H1 (cell line): ENCODE results near the gene WDR45B. TPM values are rescaled to one million over a fixed set of nuclear protein-coding genes. Genes with fewer than 3 reads are reported as not detected.

Experiments used
- CTCF ChIA-PET: fragments of 300-600 bp; sonication (Branson Sonifier 250); formaldehyde crosslinking; loops from one replicate; lab custom pipeline; 2021; ENCODE audit not compliant: partially characterized antibody; lab: Charles Lee
- POLR2A ChIA-PET: fragments of 300-600 bp; sonication (Branson Sonifier 250); formaldehyde crosslinking; loops from one replicate; lab custom pipeline; 2021; ENCODE audit warnings: inconsistent platforms; ENCODE audit not compliant: partially characterized antibody; lab: Charles Lee
- DNase-seq, 2 experiments: peaks; one replicate each; pipeline versions ENCODE4 v3.0.0 to v3.0.0-alpha.2; 2010 to 2022; ENCODE audit warnings: low spot score in 2 of 2, low read depth in 1 of 2, mixed read lengths in 1 of 2
- FAIRE-seq: peaks from 2 replicates; lab custom pipeline; 2011; peaks lifted over from hg19 to GRCh38; lab: Jason Lieb, UNC
- H2AFZ ChIP-seq: 2 replicates; pipeline ENCODE4 v1.8.1; 2012; ENCODE audit warnings: low read length, inconsistent platforms
- H2AK5ac ChIP-seq: 2 replicates; pipeline ENCODE4 v1.6.1; 2013; ENCODE audit warnings: low read depth, low read length
- H2BK120ac ChIP-seq: replicated peaks from 2 replicates; pipeline ENCODE3; 2013; ENCODE audit warnings: low read depth, low read length, inconsistent platforms
- H2BK12ac ChIP-seq: 2 replicates; pipeline ENCODE4 v1.6.1; 2013; ENCODE audit warnings: low read depth, low read length
- H2BK15ac ChIP-seq: 2 replicates; pipeline ENCODE4 v1.6.1; 2013; ENCODE audit warnings: low read length
- H2BK20ac ChIP-seq: 2 replicates; pipeline ENCODE4 v1.6.1; 2013; ENCODE audit warnings: low read length
- H2BK5ac ChIP-seq: 2 replicates; pipeline ENCODE4 v1.6.1; 2013; ENCODE audit warnings: low read depth, low read length
- H3K14ac ChIP-seq: 2 replicates; pipeline ENCODE4 v1.6.1; 2013; ENCODE audit warnings: inconsistent platforms; ENCODE audit not compliant: insufficient read length
- H3K18ac ChIP-seq: 2 replicates; pipeline ENCODE4 v1.6.1; 2013; ENCODE audit warnings: low read length; ENCODE audit errors: extremely low read depth
- H3K23ac ChIP-seq: 2 replicates; pipeline ENCODE4 v1.6.1; 2013; ENCODE audit warnings: inconsistent platforms; ENCODE audit not compliant: insufficient read length
- H3K23me2 ChIP-seq: 2 replicates; pipeline ENCODE4 v1.6.1; 2013; ENCODE audit warnings: low read depth, low read length
- H3K27ac ChIP-seq: 2 replicates; pipeline ENCODE4 v1.6.1; 2011; ENCODE audit warnings: low read depth, low read length, inconsistent platforms
- H3K27me3 ChIP-seq, 4 experiments: replicated peaks in 1 of 4; 1 replicate in 1 of 4; 2 replicates in 3 of 4; pipeline versions ENCODE4 v1.6.1 to v1.8.1; 2011 to 2013; ENCODE audit warnings: low read length in 3 of 4, mild to moderate bottlenecking in 3 of 4, inconsistent platforms in 2 of 4, mixed read lengths in 2 of 4, moderate library complexity in 1 of 4; ENCODE audit not compliant: control insufficient read depth in 3 of 4, insufficient read depth in 3 of 4; ENCODE audit errors: extremely low read depth in 1 of 4
- H3K36me3 ChIP-seq, 4 experiments: 2 replicates each; pipeline versions ENCODE4 v1.6.1 to v1.8.1; 2011 to 2013; ENCODE audit warnings: mild to moderate bottlenecking in 4 of 4, low read length in 3 of 4, moderate library complexity in 2 of 4, control low read depth in 1 of 4, inconsistent platforms in 1 of 4; ENCODE audit not compliant: insufficient read depth in 4 of 4, control insufficient read depth in 2 of 4
- H3K4ac ChIP-seq: replicated peaks from 2 replicates; pipeline ENCODE3; 2013; ENCODE audit warnings: low read length, low read depth, mixed read lengths, inconsistent platforms; ENCODE audit not compliant: insufficient read length
- H3K4me1 ChIP-seq, 4 experiments: replicated peaks in 1 of 4; 1 replicate in 1 of 4; 2 replicates in 3 of 4; pipeline versions ENCODE4 v1.6.1 to v1.8.1; 2011 to 2013; ENCODE audit warnings: low read length in 3 of 4, inconsistent platforms in 2 of 4, mixed read lengths in 1 of 4; ENCODE audit not compliant: insufficient read depth in 4 of 4, control insufficient read depth in 3 of 4
- H3K4me2 ChIP-seq, 2 experiments: 2 replicates each; pipeline versions ENCODE4 v1.6.1 to v1.8.1; 2011 to 2013; ENCODE audit warnings: low read depth in 2 of 2, low read length in 2 of 2, control low read depth in 1 of 2, inconsistent platforms in 1 of 2, mild to moderate bottlenecking in 1 of 2; ENCODE audit not compliant: insufficient read depth in 1 of 2
- H3K4me3 ChIP-seq, 4 experiments: fragments of 200-600, 300-600 bp in 1 of 4; sonication (generic), shearing (Covaris generic), sonication (Bioruptor Twin) in 1 of 4; 2 replicates each; pipeline versions ENCODE4 v1.5.1 to v1.8.1; 2011 to 2016; ENCODE audit warnings: low read length in 4 of 4, low read depth in 3 of 4, control low read depth in 2 of 4, inconsistent platforms in 2 of 4, mild to moderate bottlenecking in 2 of 4, mixed read lengths in 1 of 4, moderate library complexity in 1 of 4; ENCODE audit not compliant: insufficient read depth in 2 of 4; ENCODE audit errors: extremely low read depth in 1 of 4
- H3K56ac ChIP-seq: replicated peaks from 2 replicates; pipeline ENCODE3; 2013; ENCODE audit warnings: low read depth, mild to moderate bottlenecking, mixed read lengths, low read length, inconsistent platforms; ENCODE audit not compliant: insufficient read length
- H3K79me1 ChIP-seq: 2 replicates; pipeline ENCODE4 v1.6.1; 2013; ENCODE audit warnings: low read depth, low read length, control low read depth
- H3K79me2 ChIP-seq, 2 experiments: 2 replicates each; pipeline versions ENCODE4 v1.6.1 to v1.8.1; 2012 to 2013; ENCODE audit warnings: low read length in 2 of 2, mild to moderate bottlenecking in 2 of 2, inconsistent platforms in 1 of 2; ENCODE audit not compliant: insufficient read depth in 2 of 2, control insufficient read depth in 1 of 2
- H3K9ac ChIP-seq, 4 experiments: replicated peaks in 1 of 4; 1 replicate in 1 of 4; 2 replicates in 3 of 4; pipeline versions ENCODE4 v1.6.1 to v1.8.1; 2011 to 2013; ENCODE audit warnings: low read depth in 3 of 4, low read length in 3 of 4, control low read depth in 2 of 4, mild to moderate bottlenecking in 2 of 4, moderate library complexity in 2 of 4, inconsistent platforms in 1 of 4; ENCODE audit errors: extremely low read depth in 1 of 4
- H3K9me3 ChIP-seq, 2 experiments: 2 replicates each; pipeline versions ENCODE4 v1.6.1 to v1.8.1; 2012 to 2013; ENCODE audit warnings: mild to moderate bottlenecking in 2 of 2, moderate library complexity in 2 of 2, control low read depth in 1 of 2, inconsistent platforms in 1 of 2, low read depth in 1 of 2, low read length in 1 of 2, mixed read lengths in 1 of 2; ENCODE audit not compliant: insufficient read depth in 2 of 2
- H4K20me1 ChIP-seq, 2 experiments: replicated peaks in 1 of 2; 2 replicates each; pipeline versions ENCODE3 to v1.8.1; 2011 to 2013; ENCODE audit warnings: inconsistent platforms in 2 of 2, low read length in 2 of 2, mild to moderate bottlenecking in 1 of 2; ENCODE audit not compliant: insufficient read depth in 2 of 2, control insufficient read depth in 1 of 2
- H4K5ac ChIP-seq: 2 replicates; pipeline ENCODE4 v1.6.1; 2013; ENCODE audit warnings: low read length, low read depth, mixed read lengths, inconsistent platforms; ENCODE audit not compliant: insufficient read length
- H4K8ac ChIP-seq: 2 replicates; pipeline ENCODE4 v1.8.0; 2013; ENCODE audit warnings: mild to moderate bottlenecking, moderate library complexity, low read length, inconsistent platforms; ENCODE audit not compliant: insufficient read depth; ENCODE audit errors: extremely low read depth
- H4K91ac ChIP-seq: replicated peaks from 2 replicates; pipeline ENCODE3; 2013; ENCODE audit warnings: low read length, mixed read lengths, inconsistent platforms; ENCODE audit not compliant: insufficient read length
- ATF3 ChIP-seq: IDR thresholded peaks from 2 replicates; pipeline ENCODE4 v1.6.1; 2011; ENCODE audit warnings: low read depth, mild to moderate bottlenecking, low read length; ENCODE audit not compliant: insufficient read depth
- BRCA1 ChIP-seq: IDR thresholded peaks from 2 replicates; pipeline ENCODE4 v1.6.1; 2012; ENCODE audit warnings: low read depth, low read length, improper control_type of control experiment
- CBX5 ChIP-seq: fragments of 300-800, 300-1000 bp; sonication (generic); IDR thresholded peaks from 2 replicates; pipeline ENCODE4 v1.7.1; 2016; ENCODE audit warnings: antibody characterized with exemption, low read length, low read depth
- CHD2 ChIP-seq: IDR thresholded peaks from 2 replicates; pipeline ENCODE4 v1.6.1; 2012; ENCODE audit warnings: low read length, improper control_type of control experiment
- E2F6 ChIP-seq: IDR thresholded peaks from 2 replicates; pipeline ENCODE4 v1.6.1; 2012; ENCODE audit warnings: inconsistent platforms
- EP300 ChIP-seq, 2 experiments: IDR thresholded peaks; 1 replicate in 1 of 2; 2 replicates in 1 of 2; pipeline ENCODE4 v1.6.1; 2011 to 2012; ENCODE audit warnings: low read depth in 2 of 2, low read length in 2 of 2, mild to moderate bottlenecking in 2 of 2, borderline replicate concordance in 1 of 2, inconsistent platforms in 1 of 2, moderate library complexity in 1 of 2
- KDM1A ChIP-seq: fragments of 200-600, 300-600 bp; sonication (generic); IDR thresholded peaks from 2 replicates; pipeline ENCODE4 v1.7.1; 2016; ENCODE audit warnings: mild to moderate bottlenecking, low read length, borderline replicate concordance
- KDM5A ChIP-seq: fragments of 200-600 bp; IDR thresholded peaks from 2 replicates; pipeline ENCODE4 v1.7.1; 2012; ENCODE audit warnings: mild to moderate bottlenecking, low read length, inconsistent platforms, mixed read lengths
- RNF2 ChIP-seq: fragments of 200-900, 300-1000 bp; sonication (generic); IDR thresholded peaks from 2 replicates; pipeline ENCODE4 v1.7.1; 2016; ENCODE audit warnings: borderline replicate concordance, low read depth, mild to moderate bottlenecking, antibody characterized with exemption, low read length; ENCODE audit not compliant: poor library complexity, severe bottlenecking; ENCODE audit errors: missing control alignments
- RXRA ChIP-seq: IDR thresholded peaks from 2 replicates; pipeline ENCODE4 v1.6.1; 2011; ENCODE audit warnings: low read depth, mild to moderate bottlenecking, low read length, moderate library complexity; ENCODE audit not compliant: insufficient read depth
- SIRT6 ChIP-seq: IDR thresholded peaks from one replicate; pipeline ENCODE4 v1.7.1; 2012; ENCODE audit warnings: low read length, inconsistent platforms
- SP1 ChIP-seq: IDR thresholded peaks from 2 replicates; pipeline ENCODE4 v1.6.1; 2011; ENCODE audit warnings: low read depth, low read length
- SP2 ChIP-seq: IDR thresholded peaks from 2 replicates; pipeline ENCODE4 v1.6.1; 2012; ENCODE audit warnings: mild to moderate bottlenecking, low read length, inconsistent platforms
- WGBS, 2 experiments: shearing (Covaris generic) in 1 of 2; methylation state at CpG; one replicate each; pipeline versions ENCODE4 v1.1.6 to v1.1.7; 2013 to 2015; ENCODE audit warnings: low lambda C conversion rate in 2 of 2, mixed read lengths in 2 of 2, inconsistent platforms in 1 of 2, low coverage in 1 of 2, missing lambda C conversion rate in 1 of 2; ENCODE audit not compliant: insufficient replicate concordance in 2 of 2, insufficient coverage in 1 of 2, insufficient read length in 1 of 2; ENCODE audit errors: extremely low coverage in 1 of 2, missing lambda C conversion rate in 1 of 2; 5-methylcytosine and 5-hydroxymethylcytosine counted together
- polyA plus RNA-seq, 7 experiments: library from polyadenylated mRNA; depleted of rRNA in 3 of 7; stranded (reverse) in 5 of 7; unstranded in 2 of 7; fragments of >200 nt in 5 of 7; fragments of 200-250 nt in 2 of 7; gene quantifications; 1 replicate in 5 of 7; 2 replicates in 1 of 7; 4 replicates in 1 of 7; pipeline versions ENCODE4 v1.2.1 to v1.2.3, GENCODE V29; 2011 to 2013; ENCODE audit warnings: missing spikeins in 2 of 7, mixed read lengths in 2 of 7
- total RNA-seq: library from RNA; stranded (reverse); fragmentation: NEBNext Ultra II Directional; extraction: Animal tissue kit (Norgen Biotek cat#: 25700); gene quantifications from 2 replicates; pipeline ENCODE4 v1.2.1, GENCODE V29; 2021

Gene WDR45B
- total and polyA plus RNA-seq, 2 of the 8 experiments (the other 6 are each of a cell fraction or from before 2014, with no cell fraction given), result 82.0 to 100 TPM

GRCh38 chr17:82619211-82619610 lies 29.0 kb downstream of the WDR45B start:
- no peak overlapping the region for H3K23ac ChIP-seq
- no peak overlapping the region for H2BK12ac ChIP-seq
- FAIRE-seq (no peak), DNase-seq (no peak)
- H3K23me2 ChIP-seq, result no peaks in the 10 kb centered on the region
- no peak overlapping the region for H3K14ac ChIP-seq
- peaks cover 4 to 7% of the 10 kb centered on the region in 2 experiments for H4K20me1 ChIP-seq
- H3K4me1 ChIP-seq, result no peaks in the 10 kb centered on the region
- no peak overlapping the region for H3K4me2 ChIP-seq
- H3K79me2 ChIP-seq, result no peaks in the 10 kb centered on the region
- H2AFZ ChIP-seq, result no peak overlapping the region
- WGBS, 2 experiments, result 93% methylated on average over 7 of the region's 7 CpGs; no CpG with 5 or more reads in 1 of the 2 experiments
- no peak overlapping the region for H2AK5ac ChIP-seq
- peaks cover 14 to 66% (median 42%) of the 10 kb centered on the region in 4 experiments for H3K36me3 ChIP-seq
- H2BK5ac ChIP-seq, result no peak overlapping the region
- no peak overlapping the region for H4K91ac ChIP-seq
- no peak overlapping the region for H4K5ac ChIP-seq
- H2BK15ac ChIP-seq, result no peak overlapping the region
- no peak overlapping the region for H3K9ac ChIP-seq
- H3K56ac ChIP-seq, result no peak overlapping the region
- no peak overlapping the region for H2BK20ac ChIP-seq
- no peak overlapping the region for H3K4ac ChIP-seq
- CTCF ChIA-PET, result interaction anchor here (1.1 kb wide), 1 partner anchor 163 kb away, joined by 3 read pairs; no protein-coding TSS in a partner anchor
- H3K4me3 ChIP-seq, result no peak overlapping the region
- H3K9me3 ChIP-seq, result no peaks in the 10 kb centered on the region
- H3K27me3 ChIP-seq, result no peaks in the 10 kb centered on the region
- no peak overlapping the region for H2BK120ac ChIP-seq
- no peaks in the 10 kb centered on the region for H3K79me1 ChIP-seq
- POLR2A ChIA-PET, result no interaction called here
- no peak overlapping the region for H4K8ac ChIP-seq
- no peak overlapping the region for H3K27ac ChIP-seq
- H3K18ac ChIP-seq, result no peak overlapping the region
- TF ChIP-seq KDM5A, result no peak
- TF ChIP-seq RXRA, result no peak
- no peak for TF ChIP-seq SP1
- TF ChIP-seq BRCA1, result no peak
- no peak for TF ChIP-seq CBX5
- no peak for TF ChIP-seq E2F6
- no peak for TF ChIP-seq RNF2
- TF ChIP-seq SIRT6, result no peak
- TF ChIP-seq EP300 (IDR thresholded peaks at IDR 0.05; ENCODE audit: borderline replicate concordance in 1 of 2, low read depth in 2 of 2, low read length in 2 of 2), result no peak
- no peak for TF ChIP-seq CHD2
- no peak for TF ChIP-seq SP2
- no peak for TF ChIP-seq ATF3
- TF ChIP-seq KDM1A, result no peak
